GM19452 (cell line): Measurements from ENCODE around the gene CLPX.
"Not testable (repeated sequence)": the region's sequence is repeated elsewhere in the genome, so short reads cannot be mapped to it uniquely, and the experiment has no call there.

Experiments
- ATAC-seq: cut with Tn5 transposase; IDR thresholded peaks from one replicate; pipeline ENCODE4 v1.9.1; 2021; ENCODE audit not compliant: unreplicated experiment

The CLPX gene

GRCh38 chr15:65105038-65105437, 80.1 kb downstream of the CLPX start:
- ATAC-seq, result no peak

GRCh38 chr15:65102912-65103311, 82.2 kb downstream of the CLPX start:
- no peak for ATAC-seq

GRCh38 chr15:65101891-65102708, 83.0 kb downstream of the CLPX start:
- no peak for ATAC-seq

- no peak for ATAC-seq
Measured at GRCh38 chr15:65101411-65101890, 83.7 kb downstream of the CLPX start.

GRCh38 chr15:65100442-65100841, 84.7 kb downstream of the CLPX start:
- ATAC-seq, result no peak

- ATAC-seq, result not testable (repeated sequence)
Measured at GRCh38 chr15:65099801-65100200, 85.3 kb downstream of the CLPX start.

- ATAC-seq, result no peak
Measured at GRCh38 chr15:65099336-65099735, 85.8 kb downstream of the CLPX start.
